K562 (cell line): Measurements from ENCODE around the gene LPIN2. TPM values are rescaled to one million over a fixed set of nuclear protein-coding genes. Genes with fewer than 3 reads are reported as not detected.

ENCODE experiments used
- CC2D1A ChIP-seq: fragments of 450-650 bp; IDR thresholded peaks from 2 replicates; pipeline ENCODE4 v1.6.1; 2017; ENCODE audit warnings: mild to moderate bottlenecking
- COPS2 ChIP-seq: fragments of 450-650 bp; conservative IDR thresholded peaks from 2 replicates; pipeline ENCODE4 v1.6.1; 2016; ENCODE audit warnings: mild to moderate bottlenecking, moderate library complexity
- CXXC5 ChIP-seq: fragments of 250-450 bp; sonication (Bioruptor Pico); IDR thresholded peaks from 2 replicates; pipeline ENCODE4 v1.8.0; 2022; ENCODE audit warnings: inconsistent platforms, mild to moderate bottlenecking, moderate library complexity
- GATAD2B ChIP-seq: fragments of 450-650 bp; IDR thresholded peaks from 2 replicates; pipeline ENCODE4 v1.6.1; 2017; ENCODE audit warnings: mild to moderate bottlenecking, borderline replicate concordance
- HDAC8 ChIP-seq: fragments of 450-650 bp; IDR thresholded peaks from 2 replicates; pipeline ENCODE4 v1.6.1; 2016; ENCODE audit warnings: mild to moderate bottlenecking, missing genetic modification characterization, moderate library complexity, missing compliant biosample characterization
- HMG20A ChIP-seq: fragments of 450-650 bp; formaldehyde crosslinking; conservative IDR thresholded peaks from 2 replicates; pipeline ENCODE4 v1.4.0; 2020; ENCODE audit warnings: mild to moderate bottlenecking, mixed read lengths
- NR2C1 ChIP-seq, 2 experiments: fragments of 450-650 bp; IDR thresholded peaks; 2 replicates each; pipeline ENCODE4 v1.6.1; 2017; ENCODE audit warnings: mild to moderate bottlenecking in 2 of 2, antibody characterized with exemption in 1 of 2, inconsistent platforms in 1 of 2, missing compliant biosample characterization in 1 of 2, missing genetic modification characterization in 1 of 2
- POLR2G ChIP-seq: fragments of 200-400 bp; formaldehyde crosslinking; IDR thresholded peaks from 2 replicates; pipeline ENCODE4 v1.6.1; 2017; ENCODE audit warnings: low read depth, mild to moderate bottlenecking, antibody characterized with exemption, low read length, moderate library complexity
- PRPF4 ChIP-seq: fragments of 200-400 bp; formaldehyde crosslinking; IDR thresholded peaks from one replicate; pipeline ENCODE4 v1.6.1; 2017; ENCODE audit warnings: low read length, low read depth, mild to moderate bottlenecking; ENCODE audit not compliant: insufficient read depth, poor library complexity, severe bottlenecking
- ZNF121 ChIP-seq: sonication (generic); formaldehyde crosslinking; conservative IDR thresholded peaks from 2 replicates; pipeline ENCODE4 v1.8.0; 2022; ENCODE audit warnings: missing genetic modification reagents
- ZNF140 ChIP-seq: fragments of 250-450 bp; sonication (Bioruptor Pico); IDR thresholded peaks from 2 replicates; pipeline ENCODE4 v1.8.0; 2021; ENCODE audit warnings: moderate library complexity, mild to moderate bottlenecking, inconsistent platforms
- ZNF197 ChIP-seq: fragments of 200-800 bp; sonication (Bioruptor generic); IDR thresholded peaks from 2 replicates; pipeline ENCODE4 v1.6.1; 2016; ENCODE audit warnings: low read depth, missing genetic modification characterization, missing compliant biosample characterization
- ZNF232 ChIP-seq: sonication (generic); formaldehyde crosslinking; IDR thresholded peaks from 2 replicates; pipeline ENCODE4 v1.8.0; 2022; ENCODE audit warnings: mild to moderate bottlenecking, missing genetic modification reagents
- ZNF431 ChIP-seq: sonication (generic); formaldehyde crosslinking; IDR thresholded peaks from 2 replicates; pipeline ENCODE4 v1.8.0; 2022; ENCODE audit warnings: mild to moderate bottlenecking, missing genetic modification reagents
- ZNF79 ChIP-seq: fragments of 250-450 bp; sonication (Bioruptor Pico); IDR thresholded peaks from 2 replicates; pipeline ENCODE4 v1.4.0; 2020; ENCODE audit warnings: low read depth, mild to moderate bottlenecking, moderate library complexity
- polyA plus RNA-seq, 8 experiments: library from polyadenylated mRNA; depleted of rRNA in 4 of 8; stranded (reverse) in 5 of 8; unstranded in 3 of 8; fragments of >200 nt; fragmentation: Nextera tagmentation in 2 of 8; fragmentation: Illumina TruSeq in 1 of 8; extraction: Ambion mirVana in 2 of 8; extraction: Trizol in 1 of 8; gene quantifications; 2 replicates each; pipeline versions ENCODE4 v1.2.1 to v1.2.3, GENCODE V29; 2011 to 2014; ENCODE audit warnings: inconsistent platforms in 1 of 8, missing spikeins in 1 of 8
- total RNA-seq, 7 experiments: library from RNA; depleted of rRNA in 6 of 7; stranded (reverse); fragments of >200 nt in 6 of 7; fragmentation: Illumina TruSeq in 2 of 7; extraction: Trizol in 2 of 7; gene quantifications; 2 replicates each; pipeline versions ENCODE4 v1.2.1 to v1.2.3, GENCODE V29; 2011 to 2021; ENCODE audit warnings: low replicate concordance in 1 of 7
- TF ChIP-seq, protein P1 (sequence below): fragments of 450-650 bp; formaldehyde crosslinking; IDR thresholded peaks from 2 replicates; pipeline ENCODE4 v1.4.0; 2020; ENCODE audit warnings: mild to moderate bottlenecking, moderate library complexity
- TF ChIP-seq, protein P2 (sequence below): IDR thresholded peaks from 2 replicates; pipeline ENCODE4 v1.6.1; 2011; ENCODE audit not compliant: insufficient read length; ENCODE audit errors: extremely low read depth
- TF ChIP-seq, protein P3 (sequence below): sonication (generic); formaldehyde crosslinking; IDR thresholded peaks from 2 replicates; pipeline ENCODE4 v1.4.0; 2020; ENCODE audit warnings: mild to moderate bottlenecking, missing genetic modification reagents
- TF ChIP-seq, protein P4 (sequence below): fragments of 450-650 bp; IDR thresholded peaks from 2 replicates; pipeline ENCODE4 v1.6.1; 2018; ENCODE audit warnings: mild to moderate bottlenecking, low read depth; ENCODE audit not compliant: partially characterized antibody

LPIN2 gene
- total and polyA plus RNA-seq, 9 of the 15 experiments (the other 6 are each of a cell fraction or from before 2014, with no cell fraction given): 5.2 to 34.8 (median 24.6) TPM

DNA sequence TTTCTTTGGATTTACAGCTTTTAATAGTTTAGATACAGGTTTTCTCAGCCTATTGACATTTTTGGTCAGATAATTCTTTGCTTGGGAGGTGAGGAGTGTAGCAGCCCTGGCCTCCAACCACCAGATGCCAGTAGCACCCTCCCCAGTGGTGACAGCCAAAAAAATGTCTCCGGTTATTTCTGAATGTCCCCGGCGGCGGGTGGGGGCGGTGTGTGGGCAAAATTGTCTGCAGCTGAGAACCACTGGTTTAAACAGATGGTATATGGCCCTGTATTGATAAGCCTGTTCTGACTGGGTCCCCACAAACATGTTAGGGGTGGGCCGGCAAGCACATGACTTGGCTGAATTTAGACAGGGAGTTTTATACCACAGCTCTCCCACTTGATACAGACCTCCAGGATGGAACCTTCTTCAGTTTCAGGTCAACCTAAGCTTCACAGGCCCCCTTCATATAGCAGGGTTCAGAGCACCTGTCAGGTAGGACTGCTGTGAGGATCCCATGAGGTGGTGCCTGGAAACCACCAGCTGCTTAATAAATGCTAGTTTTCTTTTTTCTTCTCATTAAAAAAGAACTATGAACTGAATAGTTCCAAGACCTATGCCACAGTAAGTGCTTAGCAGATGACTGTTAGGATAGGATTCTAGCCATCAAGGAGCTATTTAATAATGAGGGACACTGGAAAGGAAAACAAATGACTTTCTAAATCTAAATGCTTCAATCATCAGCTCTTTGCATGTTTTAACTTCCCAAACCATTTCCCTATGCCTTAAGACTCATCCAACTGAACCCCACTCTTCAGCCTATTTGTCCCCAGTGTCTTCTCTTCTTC is 18.1 kb downstream of the LPIN2 start (continued):
- TF ChIP-seq, protein P1, sequence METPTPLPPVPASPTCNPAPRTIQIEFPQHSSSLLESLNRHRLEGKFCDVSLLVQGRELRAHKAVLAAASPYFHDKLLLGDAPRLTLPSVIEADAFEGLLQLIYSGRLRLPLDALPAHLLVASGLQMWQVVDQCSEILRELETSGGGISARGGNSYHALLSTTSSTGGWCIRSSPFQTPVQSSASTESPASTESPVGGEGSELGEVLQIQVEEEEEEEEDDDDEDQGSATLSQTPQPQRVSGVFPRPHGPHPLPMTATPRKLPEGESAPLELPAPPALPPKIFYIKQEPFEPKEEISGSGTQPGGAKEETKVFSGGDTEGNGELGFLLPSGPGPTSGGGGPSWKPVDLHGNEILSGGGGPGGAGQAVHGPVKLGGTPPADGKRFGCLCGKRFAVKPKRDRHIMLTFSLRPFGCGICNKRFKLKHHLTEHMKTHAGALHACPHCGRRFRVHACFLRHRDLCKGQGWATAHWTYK: no peak
- TF ChIP-seq, protein P2, sequence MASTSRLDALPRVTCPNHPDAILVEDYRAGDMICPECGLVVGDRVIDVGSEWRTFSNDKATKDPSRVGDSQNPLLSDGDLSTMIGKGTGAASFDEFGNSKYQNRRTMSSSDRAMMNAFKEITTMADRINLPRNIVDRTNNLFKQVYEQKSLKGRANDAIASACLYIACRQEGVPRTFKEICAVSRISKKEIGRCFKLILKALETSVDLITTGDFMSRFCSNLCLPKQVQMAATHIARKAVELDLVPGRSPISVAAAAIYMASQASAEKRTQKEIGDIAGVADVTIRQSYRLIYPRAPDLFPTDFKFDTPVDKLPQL: no peak
- TF ChIP-seq ZNF431 (CRISPR knock-in tag): no peak
- peak; percentile 72; the same call in 1 of the 2 replicates for TF ChIP-seq HMG20A (CRISPR knock-in tag)
- TF ChIP-seq CXXC5: peak; percentile 34; the same call in 1 of the 2 replicates
- TF ChIP-seq ZNF197: no peak
- TF ChIP-seq, protein P3, sequence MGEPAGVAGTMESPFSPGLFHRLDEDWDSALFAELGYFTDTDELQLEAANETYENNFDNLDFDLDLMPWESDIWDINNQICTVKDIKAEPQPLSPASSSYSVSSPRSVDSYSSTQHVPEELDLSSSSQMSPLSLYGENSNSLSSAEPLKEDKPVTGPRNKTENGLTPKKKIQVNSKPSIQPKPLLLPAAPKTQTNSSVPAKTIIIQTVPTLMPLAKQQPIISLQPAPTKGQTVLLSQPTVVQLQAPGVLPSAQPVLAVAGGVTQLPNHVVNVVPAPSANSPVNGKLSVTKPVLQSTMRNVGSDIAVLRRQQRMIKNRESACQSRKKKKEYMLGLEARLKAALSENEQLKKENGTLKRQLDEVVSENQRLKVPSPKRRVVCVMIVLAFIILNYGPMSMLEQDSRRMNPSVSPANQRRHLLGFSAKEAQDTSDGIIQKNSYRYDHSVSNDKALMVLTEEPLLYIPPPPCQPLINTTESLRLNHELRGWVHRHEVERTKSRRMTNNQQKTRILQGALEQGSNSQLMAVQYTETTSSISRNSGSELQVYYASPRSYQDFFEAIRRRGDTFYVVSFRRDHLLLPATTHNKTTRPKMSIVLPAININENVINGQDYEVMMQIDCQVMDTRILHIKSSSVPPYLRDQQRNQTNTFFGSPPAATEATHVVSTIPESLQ (CRISPR knock-in tag): no peak
- TF ChIP-seq CC2D1A: peak; percentile 94
- TF ChIP-seq COPS2: no peak
- TF ChIP-seq ZNF79 (CRISPR knock-in tag): no peak
- TF ChIP-seq ZNF121: no peak
- TF ChIP-seq NR2C1 (IDR thresholded peaks at IDR 0.05): no peak
- TF ChIP-seq NR2C1 (tag; IDR thresholded peaks at IDR 0.05): no peak
- TF ChIP-seq ZNF140 (CRISPR knock-in tag): no peak
- TF ChIP-seq HDAC8: no peak
- TF ChIP-seq POLR2G: peak; percentile 48
- TF ChIP-seq GATAD2B: peak; percentile 65; the same call in 1 of the 2 replicates
- TF ChIP-seq ZNF232: no peak
- TF ChIP-seq PRPF4: no peak
- TF ChIP-seq, protein P4, sequence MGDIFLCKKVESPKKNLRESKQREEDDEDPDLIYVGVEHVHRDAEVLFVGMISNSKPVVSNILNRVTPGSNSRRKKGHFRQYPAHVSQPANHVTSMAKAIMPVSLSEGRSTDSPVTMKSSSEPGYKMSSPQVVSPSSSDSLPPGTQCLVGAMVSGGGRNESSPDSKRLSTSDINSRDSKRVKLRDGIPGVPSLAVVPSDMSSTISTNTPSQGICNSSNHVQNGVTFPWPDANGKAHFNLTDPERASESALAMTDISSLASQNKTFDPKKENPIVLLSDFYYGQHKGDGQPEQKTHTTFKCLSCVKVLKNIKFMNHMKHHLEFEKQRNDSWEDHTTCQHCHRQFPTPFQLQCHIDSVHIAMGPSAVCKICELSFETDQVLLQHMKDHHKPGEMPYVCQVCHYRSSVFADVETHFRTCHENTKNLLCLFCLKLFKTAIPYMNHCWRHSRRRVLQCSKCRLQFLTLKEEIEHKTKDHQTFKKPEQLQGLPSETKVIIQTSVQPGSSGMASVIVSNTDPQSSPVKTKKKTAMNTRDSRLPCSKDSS: no peak
